Measurements from ENCODE around the gene LYPD3. TPM values are rescaled to one million over a fixed set of nuclear protein-coding genes. Genes with fewer than 3 reads are reported as not detected.
A peak's percentile ranks its signal among the peaks of the same experiment; 100 is the strongest.

The LYPD3 gene
- total and polyA plus RNA-seq, 11 donors, result 0.08 to 0.77 (median 0.37) TPM; not detected in 4

GRCh38 chr19:43416951-43417623 is 48.3 kb downstream of the LYPD3 start:
- DNase-seq (no peak), ATAC-seq (peak in 1 of 4 donors; percentile 44)
- no peaks in the 10 kb centered on the region for H3K9me3 ChIP-seq
- H3K27ac ChIP-seq, result no peak overlapping the region
- no peaks in the 10 kb centered on the region for H3K36me3 ChIP-seq
- no peak overlapping the region for H3K4me3 ChIP-seq
- intact Hi-C loops (cut with DNase I), result no loop called here
- no peaks in the 10 kb centered on the region for H3K27me3 ChIP-seq
- 59 to 80% (median 68%) methylated on average over 4 of the region's 4 CpGs for WGBS, 4 donors
- TF ChIP-seq CTCF (IDR thresholded peaks at IDR 0.05) (no peak), POLR2A (IDR thresholded peaks at IDR 0.05) (no peak)
- H3K4me1 ChIP-seq, result no peaks in the 10 kb centered on the region

- 94 to 95% (median 95%) methylated on average over 21 of the region's 21 CpGs for WGBS, 4 donors
- H3K9me3 ChIP-seq, result no peaks in the 10 kb centered on the region
- intact Hi-C loops (cut with DNase I), result no loop called here
- ATAC-seq (no peak), DNase-seq (no peak)
- H3K36me3 ChIP-seq, result no peaks in the 10 kb centered on the region
- no peaks in the 10 kb centered on the region for H3K27me3 ChIP-seq
- no peak within 1 kb of the TSS for H3K27ac ChIP-seq
- TF ChIP-seq CTCF (IDR thresholded peaks at IDR 0.05) (no peak), POLR2A (IDR thresholded peaks at IDR 0.05) (no peak)
- no peaks in the 10 kb centered on the region for H3K4me1 ChIP-seq
- no peak within 1 kb of the TSS for H3K4me3 ChIP-seq
These were observed 50.9 kb downstream of the LYPD3 start, which contains the start of gene TEX101 for GRCh38 chr19:43414554-43414953. TSS of gene TEX101 (plus strand) at chr19:43414890. CDS start at chr19:43415920, 1,030 bp downstream.

GRCh38 chr19:43412441-43412840 is 53.0 kb downstream of the LYPD3 start:
- Histone ChIP-seq H3K27ac (no peak overlapping the region), H3K4me1 (no peaks in the 10 kb centered on the region), H3K4me3 (no peak overlapping the region), H3K36me3 (no peaks in the 10 kb centered on the region), H3K27me3 (peaks cover 0 to 1% (median 0%) of the 10 kb centered on the region in 9 donors), H3K9me3 (no peaks in the 10 kb centered on the region)
- intact Hi-C loops (cut with DNase I), result no loop called here
- TF ChIP-seq CTCF (IDR thresholded peaks at IDR 0.05) (no peak), POLR2A (IDR thresholded peaks at IDR 0.05) (no peak)
- DNase-seq, result no peak
- ATAC-seq, result no peak
- 72 to 77% (median 74%) methylated on average over 6 of the region's 6 CpGs for WGBS, 4 donors

Other genes starting within 250 kb of the LYPD3 start
- gene PSG9, start 196.1 kb downstream of the LYPD3 start, total RNA-seq, result not detected
- gene PSG9, start 196.1 kb downstream of the LYPD3 start, polyA plus RNA-seq, result not detected
- 1 to 10 TPM in 2 of 9 donors, under 1 TPM in 5, not detected in 2; 0.21 to 6.4 (median 0.60) TPM for gene CD177, start 111.9 kb downstream of the LYPD3 start, total RNA-seq
- under 1 TPM in 1 of 2 donors, not detected in 1; 0.14 TPM for gene CD177, start 111.9 kb downstream of the LYPD3 start, polyA plus RNA-seq
- gene TEX101, start 50.7 kb downstream of the LYPD3 start, total RNA-seq, result not detected
- not detected for gene TEX101, start 50.7 kb downstream of the LYPD3 start, polyA plus RNA-seq
- 10 to 100 TPM in 1 of 9 donors, 1 to 10 TPM in 8; 2.4 to 11.6 (median 6.4) TPM for gene PHLDB3, start 39.1 kb upstream of the LYPD3 start, total RNA-seq
- gene PHLDB3, start 39.1 kb upstream of the LYPD3 start, polyA plus RNA-seq, result 1 to 10 TPM; 4.3 to 5.7 TPM
- 10 to 100 TPM in 8 of 9 donors, 1 to 10 TPM in 1; 9.0 to 27.6 (median 14.2) TPM for gene ETHE1, start 61.6 kb upstream of the LYPD3 start, total RNA-seq
- gene ETHE1, start 61.6 kb upstream of the LYPD3 start, polyA plus RNA-seq, result 10 to 100 TPM in 1 of 2 donors, 1 to 10 TPM in 1; 6.0 to 21.2 TPM
- gene ZNF575, start 67.6 kb upstream of the LYPD3 start, total RNA-seq, result 1 to 10 TPM in 5 of 9 donors, under 1 TPM in 2, not detected in 2; 0.58 to 1.9 (median 1.3) TPM
- gene ZNF575, start 67.6 kb upstream of the LYPD3 start, polyA plus RNA-seq, result under 1 TPM; 0.38 to 0.65 TPM
- gene XRCC1, start 109.9 kb upstream of the LYPD3 start, total RNA-seq, result 10 to 100 TPM; 11.2 to 21.3 (median 16.6) TPM
- gene XRCC1, start 109.9 kb upstream of the LYPD3 start, polyA plus RNA-seq, result 10 to 100 TPM; 11.3 to 19.3 TPM
- gene PINLYP, start 110.2 kb upstream of the LYPD3 start, total RNA-seq, result 1 to 10 TPM in 5 of 9 donors, under 1 TPM in 3, not detected in 1; 0.76 to 4.3 (median 1.1) TPM
- 1 to 10 TPM; 3.0 to 4.0 TPM for gene PINLYP, start 110.2 kb upstream of the LYPD3 start, polyA plus RNA-seq
- 10 to 100 TPM; 21.1 to 36.1 (median 24.9) TPM for gene IRGQ, start 130.5 kb upstream of the LYPD3 start, total RNA-seq
- gene IRGQ, start 130.5 kb upstream of the LYPD3 start, polyA plus RNA-seq, result 10 to 100 TPM in 1 of 2 donors, 1 to 10 TPM in 1; 7.4 to 11.9 TPM
- 10 to 100 TPM in 7 of 9 donors, 1 to 10 TPM in 2; 9.0 to 17.6 (median 11.8) TPM for gene ZNF576, start 131.0 kb upstream of the LYPD3 start, total RNA-seq
- 10 to 100 TPM in 1 of 2 donors, 1 to 10 TPM in 1; 8.9 to 22.4 TPM for gene ZNF576, start 131.0 kb upstream of the LYPD3 start, polyA plus RNA-seq
- gene SRRM5, start 146.5 kb upstream of the LYPD3 start, total RNA-seq, result under 1 TPM in 7 of 9 donors, not detected in 2; 0.07 to 0.35 (median 0.16) TPM
- gene SRRM5, start 146.5 kb upstream of the LYPD3 start, polyA plus RNA-seq, result under 1 TPM; 0.15 to 0.80 TPM
- gene ZNF428, start 154.0 kb upstream of the LYPD3 start, total RNA-seq, result 10 to 100 TPM; 25.1 to 40.4 (median 31.3) TPM
- 10 to 100 TPM; 29.5 to 64.5 TPM for gene ZNF428, start 154.0 kb upstream of the LYPD3 start, polyA plus RNA-seq
- gene CADM4, start 174.2 kb upstream of the LYPD3 start, total RNA-seq, result 10 to 100 TPM in 2 of 9 donors, 1 to 10 TPM in 7; 4.6 to 13.2 (median 7.8) TPM
- 10 to 100 TPM; 10.7 to 12.2 TPM for gene CADM4, start 174.2 kb upstream of the LYPD3 start, polyA plus RNA-seq
- 10 to 100 TPM in 2 of 9 donors, 1 to 10 TPM in 7; 2.3 to 44.1 (median 4.7) TPM for gene PLAUR, start 204.6 kb upstream of the LYPD3 start, total RNA-seq
- 10 to 100 TPM in 1 of 2 donors, 1 to 10 TPM in 1; 4.0 to 17.8 TPM for gene PLAUR, start 204.6 kb upstream of the LYPD3 start, polyA plus RNA-seq